ENCODE data around the gene HSDL1. TPM values are rescaled to one million over a fixed set of nuclear protein-coding genes. Genes with fewer than 3 reads are reported as not detected.

The HSDL1 gene
- total RNA-seq, 1 experiment from 2014 or later = 35.8 TPM

DNA sequence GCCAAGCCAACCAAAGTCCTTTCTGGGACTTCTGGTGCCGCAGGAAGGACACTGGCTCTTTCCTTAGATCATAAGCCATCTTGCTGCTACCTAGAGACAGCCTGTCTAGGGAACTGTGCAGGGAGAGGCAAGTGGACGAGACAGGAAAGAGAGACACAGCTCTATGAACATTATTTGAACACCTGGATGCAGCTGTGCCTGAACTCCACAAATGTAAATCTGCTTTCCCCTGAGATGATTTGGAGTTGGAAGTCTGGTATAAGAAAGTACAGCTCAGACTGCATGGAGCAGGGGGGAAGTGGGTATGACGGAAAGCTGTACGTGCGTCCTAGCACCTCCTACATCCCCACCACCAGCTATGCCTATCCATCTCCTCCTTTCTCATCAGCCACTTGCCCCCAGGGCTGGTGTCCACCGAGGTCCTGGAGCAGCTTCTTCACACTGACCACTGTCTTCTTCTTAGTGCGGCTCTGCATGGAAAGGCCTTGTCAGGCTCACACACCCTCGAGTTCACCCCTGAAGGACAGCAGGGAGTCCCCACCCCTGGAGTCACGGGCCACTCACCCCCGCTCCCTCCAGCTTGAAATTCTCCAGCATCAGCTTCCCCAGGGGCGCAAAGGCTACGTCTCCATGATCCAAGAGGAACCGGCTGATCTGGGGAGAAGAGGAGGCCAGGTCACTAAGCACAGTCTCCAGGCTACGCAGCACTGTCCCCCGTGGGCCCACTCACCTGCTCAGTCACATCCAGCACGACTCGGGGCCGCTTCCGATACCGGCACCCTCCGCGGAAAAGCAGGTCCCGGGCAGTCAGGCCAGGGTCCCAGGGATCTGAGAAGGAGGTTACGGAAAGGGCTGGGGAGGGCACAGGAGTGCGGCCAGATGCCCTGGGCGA is 37.9 kb upstream of the HSDL1 start:
- intact Hi-C loops (cut with micrococcal nuclease) = loop anchor here (10.0 kb wide), 1 partner anchor 302 kb away; no protein-coding TSS in a partner anchor
- TF ChIP-seq SRF (IDR thresholded peaks at IDR 0.05; ENCODE audit: low read depth) = no peak
- DNase-seq (ENCODE audit: low read depth, low spot score) = no peak
- Histone ChIP-seq H3K9ac (ENCODE audit: low read length) (no peak overlapping the region), H3K9me3 (ENCODE audit: control insufficient read depth in 1 of 2, insufficient read depth in 1 of 2, low read depth in 1 of 2, low read length in 2 of 2) (no peaks in the 10 kb centered on the region), H3K4me2 (ENCODE audit: low read length) (no peak overlapping the region), H3K27me3 (ENCODE audit: insufficient read depth, low read length) (no peaks in the 10 kb centered on the region), H3K36me3 (ENCODE audit: control insufficient read depth in 1 of 2, insufficient read depth in 2 of 2, low read length in 2 of 2) (peaks cover 32 to 54% of the 10 kb centered on the region in 2 experiments; a peak in 3 of 4 replicates), H3K79me2 (ENCODE audit: insufficient read depth, low read length) (peaks cover 46% of the 10 kb centered on the region), H2AFZ (ENCODE audit: low read depth, low read length, poor library complexity, severe bottlenecking) (no peak overlapping the region), H3K27ac (ENCODE audit: low read depth, low read length) (no peak overlapping the region), H4K20me1 (ENCODE audit: insufficient read depth) (no peaks in the 10 kb centered on the region), H3K9me2 (ENCODE audit: insufficient read depth) (no peaks in the 10 kb centered on the region), H3K4me1 (ENCODE audit: control insufficient read depth in 1 of 2, insufficient read depth in 2 of 2, low read length in 2 of 2) (peaks cover 9 to 17% of the 10 kb centered on the region in 2 experiments; a peak in 3 of 4 replicates), H3K4me3 (replicated peaks in 1 of 2; ENCODE audit: low read depth in 1 of 2, low read length in 2 of 2) (no peak overlapping the region)
- ChIA-PET POLR2A (no interaction called here), CTCF (no interaction called here), RAD21 (ENCODE audit: low non-redundant PET in 1 of 2, low total read pairs in 2 of 2, uncharacterized antibody in 2 of 2, unreplicated experiment in 2 of 2) (no interaction called here)
- BruUV-seq (replicated peaks) = no TSS peak
- ATAC-seq = no peak

GRCh38 chr16:84182104-84182503 is 37.1 kb upstream of the HSDL1 start:
- DNase-seq (ENCODE audit: low read depth, low spot score) (no peak), ATAC-seq (no peak)
- no peaks in the 10 kb centered on the region for H3K27me3 ChIP-seq (ENCODE audit: insufficient read depth, low read length)
- intact Hi-C loops (cut with micrococcal nuclease) = loop anchor here (10.0 kb wide), 1 partner anchor 303 kb away; no protein-coding TSS in a partner anchor
- H3K4me1 ChIP-seq (ENCODE audit: control insufficient read depth in 1 of 2, insufficient read depth in 2 of 2, low read length in 2 of 2) = peaks cover 9 to 23% of the 10 kb centered on the region in 2 experiments; a peak in 3 of 4 replicates
- peaks cover 46% of the 10 kb centered on the region for H3K79me2 ChIP-seq (ENCODE audit: insufficient read depth, low read length)
- H3K4me2 ChIP-seq (ENCODE audit: low read length) = no peak overlapping the region
- H3K27ac ChIP-seq (ENCODE audit: low read depth, low read length) = no peak overlapping the region
- no peak overlapping the region for H3K4me3 ChIP-seq (replicated peaks in 1 of 2; ENCODE audit: low read depth in 1 of 2, low read length in 2 of 2)
- H3K9me3 ChIP-seq (ENCODE audit: control insufficient read depth in 1 of 2, insufficient read depth in 1 of 2, low read depth in 1 of 2, low read length in 2 of 2) = no peaks in the 10 kb centered on the region
- H3K36me3 ChIP-seq (ENCODE audit: control insufficient read depth in 1 of 2, insufficient read depth in 2 of 2, low read length in 2 of 2) = peaks cover 33 to 54% of the 10 kb centered on the region in 2 experiments; a peak in 3 of 4 replicates
- H3K9ac ChIP-seq (ENCODE audit: low read length) = no peak overlapping the region
- BruUV-seq (replicated peaks) = no TSS peak
- H2AFZ ChIP-seq (ENCODE audit: low read depth, low read length, poor library complexity, severe bottlenecking) = no peak overlapping the region
- H3K9me2 ChIP-seq (ENCODE audit: insufficient read depth) = no peaks in the 10 kb centered on the region
- ChIA-PET POLR2A (no interaction called here), RAD21 (ENCODE audit: low non-redundant PET in 1 of 2, low total read pairs in 2 of 2, uncharacterized antibody in 2 of 2, unreplicated experiment in 2 of 2) (no interaction called here), CTCF (no interaction called here)
- no peak for TF ChIP-seq TCF7L2 (IDR thresholded peaks at IDR 0.05; ENCODE audit: borderline replicate concordance, extremely low read depth, insufficient read depth, insufficient read length)
- TF ChIP-seq, protein P1, sequence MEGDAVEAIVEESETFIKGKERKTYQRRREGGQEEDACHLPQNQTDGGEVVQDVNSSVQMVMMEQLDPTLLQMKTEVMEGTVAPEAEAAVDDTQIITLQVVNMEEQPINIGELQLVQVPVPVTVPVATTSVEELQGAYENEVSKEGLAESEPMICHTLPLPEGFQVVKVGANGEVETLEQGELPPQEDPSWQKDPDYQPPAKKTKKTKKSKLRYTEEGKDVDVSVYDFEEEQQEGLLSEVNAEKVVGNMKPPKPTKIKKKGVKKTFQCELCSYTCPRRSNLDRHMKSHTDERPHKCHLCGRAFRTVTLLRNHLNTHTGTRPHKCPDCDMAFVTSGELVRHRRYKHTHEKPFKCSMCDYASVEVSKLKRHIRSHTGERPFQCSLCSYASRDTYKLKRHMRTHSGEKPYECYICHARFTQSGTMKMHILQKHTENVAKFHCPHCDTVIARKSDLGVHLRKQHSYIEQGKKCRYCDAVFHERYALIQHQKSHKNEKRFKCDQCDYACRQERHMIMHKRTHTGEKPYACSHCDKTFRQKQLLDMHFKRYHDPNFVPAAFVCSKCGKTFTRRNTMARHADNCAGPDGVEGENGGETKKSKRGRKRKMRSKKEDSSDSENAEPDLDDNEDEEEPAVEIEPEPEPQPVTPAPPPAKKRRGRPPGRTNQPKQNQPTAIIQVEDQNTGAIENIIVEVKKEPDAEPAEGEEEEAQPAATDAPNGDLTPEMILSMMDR (IDR thresholded peaks at IDR 0.05 in 2 of 3, conservative IDR thresholded peaks at IDR 0.05 in 1 of 3; ENCODE audit: borderline replicate concordance in 1 of 3, insufficient read depth in 1 of 3, low read depth in 2 of 3, low read length in 2 of 3) = no peak
- TF ChIP-seq EZH2 (IDR thresholded peaks at IDR 0.05) = no peak
- no peak for TF ChIP-seq ELF1 (IDR thresholded peaks at IDR 0.05; ENCODE audit: borderline replicate concordance, low read depth)
- TF ChIP-seq EGR1 (IDR thresholded peaks at IDR 0.05; ENCODE audit: low read depth) = no peak
- no peak for TF ChIP-seq SRF (IDR thresholded peaks at IDR 0.05; ENCODE audit: low read depth)
- no peak for TF ChIP-seq CBX3 (IDR thresholded peaks at IDR 0.05; ENCODE audit: low read depth)
- no peak for TF ChIP-seq YY1 (IDR thresholded peaks at IDR 0.05; ENCODE audit: extremely low read depth, insufficient replicate concordance, low read depth, low read length)
- TF ChIP-seq JUND (IDR thresholded peaks at IDR 0.05) = no peak
- TF ChIP-seq, protein P2, sequence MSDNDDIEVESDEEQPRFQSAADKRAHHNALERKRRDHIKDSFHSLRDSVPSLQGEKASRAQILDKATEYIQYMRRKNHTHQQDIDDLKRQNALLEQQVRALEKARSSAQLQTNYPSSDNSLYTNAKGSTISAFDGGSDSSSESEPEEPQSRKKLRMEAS (IDR thresholded peaks at IDR 0.05) = no peak
- TF ChIP-seq CEBPB (IDR thresholded peaks at IDR 0.05; ENCODE audit: low read depth) = no peak
- no peaks in the 10 kb centered on the region for H4K20me1 ChIP-seq (ENCODE audit: insufficient read depth)

All from HCT116 (cell line).